ENCODE results near the gene NCAPH2.

Gene NCAPH2

DNA sequence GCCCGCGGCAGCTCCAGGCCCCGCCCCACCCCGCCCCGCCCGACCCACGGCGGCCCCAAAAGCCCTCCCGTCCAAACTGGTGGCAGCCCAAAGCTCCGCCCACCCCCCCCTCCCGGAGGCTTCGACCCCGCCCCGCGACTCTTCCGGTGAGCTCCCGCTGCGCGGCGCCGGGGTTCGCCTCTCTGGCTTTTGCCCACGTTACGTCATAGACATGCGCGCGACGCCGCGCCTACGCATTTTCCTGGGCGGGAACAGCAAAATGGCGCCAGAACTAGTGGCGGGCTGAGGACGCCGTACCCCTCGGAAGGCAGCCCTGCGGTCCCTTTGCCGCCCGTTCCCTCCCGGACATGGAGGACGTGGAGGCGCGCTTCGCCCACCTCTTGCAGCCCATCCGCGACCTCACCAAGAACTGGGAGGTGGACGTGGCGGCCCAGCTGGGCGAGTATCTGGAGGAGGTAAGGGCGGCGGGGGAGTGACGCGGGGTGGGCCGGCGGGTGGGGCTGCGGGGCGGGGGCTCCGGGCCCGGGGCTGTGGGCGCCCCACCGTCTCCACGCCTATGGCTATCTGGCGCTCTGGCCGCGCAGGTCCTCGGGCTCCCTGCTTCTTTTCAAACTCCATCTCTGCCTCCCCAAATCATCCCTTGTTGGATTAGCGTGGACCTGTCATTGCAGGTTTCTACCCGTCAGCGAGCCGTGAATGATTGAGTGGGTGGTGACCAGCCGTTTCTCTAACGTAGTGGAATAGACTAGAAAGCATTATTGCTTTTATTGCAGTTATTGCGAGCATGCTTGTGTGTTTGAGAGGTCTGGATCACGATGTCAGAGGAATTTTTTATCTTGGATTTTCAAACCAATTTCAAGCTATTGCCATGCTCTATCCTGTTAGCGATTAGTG lies at the start of gene NCAPH2:
TSS of gene NCAPH2 (plus strand) at position 234 of the 894 bp plus-strand sequence. CDS start at position 348, 114 bp downstream.
- peak; percentile 93 for DNase-seq

DNA sequence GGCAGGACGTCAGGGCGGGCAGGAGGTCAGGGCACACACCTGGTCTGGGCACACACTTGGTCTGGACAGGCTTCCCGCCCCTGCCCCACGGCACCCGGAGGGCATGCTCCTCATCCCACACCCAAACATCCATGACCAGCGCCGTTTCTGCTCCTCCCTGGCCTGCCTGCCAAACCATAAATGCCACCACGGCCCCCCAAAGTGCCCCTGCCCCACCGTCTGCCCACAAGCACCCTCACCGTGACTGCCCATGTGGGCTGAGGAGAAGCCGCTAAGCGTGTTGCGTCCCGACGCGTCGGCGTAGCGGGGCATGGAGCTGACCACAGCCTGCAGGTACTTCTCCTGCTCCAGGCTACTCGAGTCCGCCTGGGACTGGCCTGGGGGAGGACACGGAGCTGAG lies 49.0 kb upstream of the NCAPH2 start:
- DNase-seq, result no peak

DNA sequence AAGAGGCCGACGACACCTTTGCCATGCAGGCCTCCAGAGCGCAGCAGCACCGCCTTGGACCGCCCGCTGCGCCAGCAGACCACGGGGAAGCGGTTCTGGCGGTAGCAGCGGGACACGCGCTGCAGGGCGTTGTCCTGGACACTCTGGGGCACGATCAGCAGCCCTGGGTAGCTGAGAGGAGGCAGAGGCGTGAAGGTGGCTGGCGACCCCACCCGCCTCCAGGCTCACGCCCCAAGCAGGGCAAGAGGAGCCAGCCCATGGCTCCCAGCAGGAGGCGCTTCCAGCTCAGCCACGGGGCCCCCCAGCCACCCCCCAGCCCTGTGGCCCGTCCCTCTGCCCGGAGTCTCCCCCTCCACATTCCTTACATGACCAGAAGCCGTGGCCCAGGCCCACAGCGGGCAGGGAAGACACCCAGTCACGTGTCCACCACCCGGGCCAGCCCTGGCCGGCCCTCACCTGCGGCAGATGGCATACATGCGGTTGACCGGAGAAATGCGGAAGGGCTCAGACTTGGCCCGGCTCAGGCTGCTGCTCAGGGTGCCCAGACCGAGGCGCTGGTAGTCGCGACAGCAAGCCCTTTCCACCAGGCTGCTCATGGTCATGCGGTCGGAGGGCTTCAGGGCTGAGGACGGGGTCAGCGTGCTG lies 48.4 kb upstream of the NCAPH2 start:
- DNase-seq, result no peak

DNA sequence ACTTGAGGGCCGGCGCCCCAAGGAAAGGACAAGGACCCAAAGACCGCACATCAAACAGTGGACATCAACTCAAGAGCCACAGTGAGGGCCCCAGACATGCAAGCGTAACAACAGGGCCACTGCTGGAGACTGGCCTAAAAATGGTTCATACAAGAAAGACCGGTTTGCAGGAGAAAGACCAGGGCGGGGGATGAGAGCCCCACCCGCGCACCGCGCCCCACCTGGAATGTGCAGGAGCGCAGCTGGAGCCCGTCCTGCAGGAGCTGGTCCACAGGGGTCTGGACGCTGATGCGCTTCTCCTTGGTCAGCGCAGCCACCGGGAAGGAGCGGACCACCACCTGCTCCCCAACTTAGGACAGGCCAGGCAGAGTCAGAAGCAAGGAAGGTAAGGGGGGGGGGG lies 47.1 kb upstream of the NCAPH2 start:
- no peak for DNase-seq

DNA sequence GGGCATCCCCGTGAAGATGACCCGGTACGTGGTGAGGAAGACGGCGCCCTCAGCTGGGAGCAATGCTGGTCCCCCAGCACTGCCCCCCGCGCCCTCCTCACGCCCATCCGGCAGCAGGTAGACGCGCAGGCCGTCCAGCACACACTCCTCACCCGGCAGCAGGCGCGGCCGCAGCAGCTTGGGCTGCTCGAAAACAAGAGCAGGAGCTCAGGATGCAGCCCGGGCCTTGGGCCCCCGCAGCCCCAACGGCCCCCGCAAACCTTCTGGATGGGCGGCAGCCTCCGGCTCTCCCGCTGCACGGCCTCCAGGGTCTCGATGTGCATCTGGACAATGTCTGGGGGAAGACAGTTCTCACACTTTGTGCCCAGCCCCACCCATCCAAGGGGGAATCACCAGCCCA lies 46.5 kb upstream of the NCAPH2 start:
- DNase-seq, result no peak

DNA sequence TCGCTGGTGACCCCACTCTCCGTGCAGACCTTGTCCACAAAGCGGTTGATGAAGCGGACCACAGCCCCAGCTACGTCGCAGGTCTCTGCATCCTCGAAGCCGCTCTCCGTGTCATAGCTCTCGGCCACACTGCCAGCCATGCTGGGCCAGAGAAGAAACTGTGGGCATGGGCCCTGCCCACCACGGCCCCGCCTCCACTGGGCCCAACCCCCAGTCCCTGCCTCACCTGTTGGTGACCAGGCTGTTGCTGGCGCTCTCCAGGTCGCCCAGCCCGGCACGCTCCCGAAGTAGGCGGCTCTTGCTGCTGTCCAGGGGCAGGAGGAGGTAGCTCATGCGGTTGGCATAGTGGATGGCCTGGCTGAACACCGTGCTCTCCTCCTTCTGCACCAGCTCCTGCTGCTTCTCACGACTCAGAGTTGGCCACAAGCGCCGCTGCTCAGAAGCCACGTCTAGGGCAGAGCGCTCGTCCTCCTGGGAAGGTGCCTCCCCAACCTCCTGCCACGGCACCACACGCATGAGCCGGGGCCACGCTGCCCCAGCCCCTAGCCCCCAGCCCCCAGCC lies 46.0 kb upstream of the NCAPH2 start:
- no peak for DNase-seq

- DNase-seq, result no peak
Observed at GRCh38 chr22:50463188-50463900, 44.7 kb upstream of the NCAPH2 start.

- DNase-seq, result no peak
Observed at GRCh38 chr22:50464451-50464850, 43.6 kb upstream of the NCAPH2 start.

DNA sequence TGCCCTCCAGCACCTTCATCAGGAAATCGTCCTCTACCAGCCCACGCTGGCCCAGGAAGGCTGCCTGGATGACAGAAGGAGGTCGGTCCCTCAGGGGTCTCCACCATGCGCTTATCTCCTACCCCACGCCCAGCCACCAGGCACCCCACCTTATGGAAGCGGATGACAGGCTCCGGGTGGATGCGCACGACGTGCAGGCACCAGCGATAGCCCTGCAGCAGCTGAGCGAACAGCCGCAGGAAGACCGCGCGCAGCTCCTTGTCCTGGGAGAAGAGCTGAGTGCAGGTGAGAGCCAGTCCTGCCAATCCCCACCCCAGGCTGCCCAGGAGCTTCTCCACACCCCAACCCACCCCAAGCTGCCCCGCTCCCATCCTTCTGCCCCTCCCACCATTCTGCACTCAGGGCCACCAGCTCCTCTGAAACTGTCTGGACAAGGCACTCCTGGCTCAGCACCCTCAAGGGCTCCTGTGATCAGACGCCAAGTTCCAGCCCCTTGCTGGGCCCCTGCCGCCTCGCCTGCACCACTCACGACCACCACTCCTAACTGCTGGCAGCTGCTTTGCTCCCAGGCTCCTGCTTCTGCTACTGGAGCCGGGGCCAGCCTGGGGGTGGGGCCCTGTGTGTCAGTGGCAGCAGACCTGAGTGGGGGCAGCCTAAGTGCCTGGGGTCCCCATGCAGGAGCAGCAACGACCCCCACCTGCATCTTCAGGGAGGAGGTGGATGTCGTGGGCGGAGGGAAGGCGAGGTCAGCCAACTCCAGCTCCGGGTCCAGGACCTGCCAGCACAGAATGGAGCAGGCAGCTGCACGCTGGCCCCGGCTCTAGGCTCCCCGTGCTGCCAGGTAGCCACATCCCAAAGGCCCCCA lies 42.7 kb upstream of the NCAPH2 start:
- DNase-seq, result no peak

DNA sequence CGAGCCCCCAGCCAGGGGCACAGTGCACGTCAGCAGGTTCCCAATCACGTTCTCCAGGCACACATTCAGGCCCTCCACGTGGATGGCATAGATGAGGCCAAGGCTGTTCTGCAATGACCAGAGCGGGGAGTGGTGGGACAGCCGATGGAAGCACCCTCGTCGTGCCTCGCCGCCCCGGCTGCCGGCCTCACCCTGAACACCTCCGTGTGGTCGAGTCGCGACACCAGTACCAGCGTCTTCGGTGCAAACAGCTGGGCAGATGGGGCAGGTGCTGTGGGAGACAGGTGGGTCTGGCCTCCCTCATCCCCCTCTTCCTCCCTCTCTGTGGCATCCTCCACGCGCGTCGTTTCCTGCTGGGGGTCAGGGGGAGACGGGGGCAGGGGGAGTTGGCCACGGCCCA lies 40.7 kb upstream of the NCAPH2 start:
- no peak for DNase-seq

- DNase-seq, result no peak
Observed at GRCh38 chr22:50467773-50468440, 40.1 kb upstream of the NCAPH2 start.

DNA sequence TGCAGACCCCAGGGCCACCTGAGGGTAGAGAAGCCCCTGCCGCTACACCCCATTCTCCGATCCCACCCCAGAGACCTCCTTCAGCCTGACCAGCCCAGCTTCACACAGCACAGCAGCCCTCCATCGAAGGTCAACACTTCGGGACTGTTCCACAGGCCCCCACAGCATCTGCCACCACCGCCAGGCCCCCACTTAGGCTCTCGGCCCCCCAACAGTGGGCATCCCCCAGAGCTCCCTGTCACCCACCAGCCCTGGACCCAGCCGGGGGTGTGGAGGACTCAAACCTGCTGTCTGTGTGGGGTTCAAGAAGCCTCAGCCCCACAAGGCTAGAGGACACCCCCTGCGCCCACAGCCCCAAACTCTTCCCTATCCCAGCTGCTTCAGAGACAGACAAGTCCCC lies 39.4 kb upstream of the NCAPH2 start:
- no peak for DNase-seq

- DNase-seq, result peak; percentile 76
Observed at GRCh38 chr22:50469377-50470305, 38.4 kb upstream of the NCAPH2 start.

- no peak for DNase-seq
Observed at GRCh38 chr22:50470491-50470890, 37.5 kb upstream of the NCAPH2 start.

DNA sequence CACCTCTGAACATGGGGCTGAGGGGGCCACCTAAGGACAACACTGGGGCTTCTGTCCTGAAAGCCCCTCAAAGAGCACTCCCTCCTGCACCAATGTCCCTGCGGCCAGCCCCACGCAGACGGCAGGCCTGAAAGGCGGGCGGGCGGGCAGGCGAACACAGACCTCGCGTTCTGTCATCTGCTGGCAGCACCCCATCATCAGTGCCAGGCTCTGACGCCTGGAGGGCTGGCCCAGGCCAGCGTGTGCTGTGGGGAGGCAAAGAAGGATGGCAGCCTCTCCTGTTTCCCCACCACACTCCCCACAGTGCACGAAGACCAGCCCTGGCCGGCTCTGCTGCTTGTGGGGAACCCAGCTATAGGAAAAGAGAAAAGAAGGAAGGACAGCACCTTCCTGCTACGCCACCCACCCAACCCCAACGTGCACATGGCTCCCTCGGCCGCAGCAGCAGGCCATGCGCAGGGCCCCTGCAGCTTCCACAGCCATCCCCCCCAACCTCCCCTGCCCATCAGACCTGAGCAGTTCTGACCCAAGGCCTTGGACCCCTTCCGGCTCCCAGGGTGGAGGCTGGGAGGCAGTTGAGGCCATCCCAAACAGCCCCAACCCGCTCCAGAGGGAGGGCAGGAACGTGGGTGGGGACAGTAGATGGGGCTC lies 36.7 kb upstream of the NCAPH2 start:
- DNase-seq, result no peak

DNA sequence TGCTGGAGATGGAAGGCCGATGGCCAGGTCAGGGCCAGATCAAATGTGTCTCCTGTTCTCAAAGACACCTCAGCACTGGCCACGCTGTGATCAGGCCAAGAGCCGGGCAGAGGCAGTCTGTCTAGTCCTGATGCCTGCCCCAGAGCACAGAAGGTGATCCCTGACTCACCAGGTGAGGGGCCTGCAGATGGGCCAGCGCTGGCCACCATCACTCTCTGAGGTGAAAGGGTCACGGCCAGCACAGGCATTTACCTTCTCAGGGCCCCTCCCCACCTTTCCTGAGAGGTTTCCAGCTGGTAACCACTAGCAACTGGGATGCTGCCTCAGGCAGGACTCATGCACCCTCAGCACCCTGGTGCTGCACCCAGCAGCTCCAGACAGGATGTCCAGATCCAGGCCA lies 36.1 kb upstream of the NCAPH2 start:
- DNase-seq, result no peak

DNA sequence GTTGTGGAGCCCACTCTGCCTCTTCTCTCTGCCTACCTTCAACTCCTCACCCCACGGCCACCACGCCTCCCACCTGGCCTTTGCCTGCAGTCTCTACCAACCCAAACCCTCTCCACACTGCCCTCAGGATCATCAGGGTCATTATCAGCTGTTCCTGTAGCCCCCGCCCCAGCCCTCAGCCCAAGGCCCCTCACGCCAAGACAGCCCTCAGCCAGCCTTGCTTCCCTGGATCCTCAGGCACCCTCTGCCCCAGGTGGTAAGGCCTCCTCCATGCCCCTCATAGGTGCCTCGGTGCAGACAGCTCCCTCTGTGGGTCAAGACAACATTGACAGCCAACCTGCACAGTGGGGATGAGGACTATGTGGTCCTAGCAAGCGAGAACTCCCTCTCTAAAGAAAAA lies 34.9 kb upstream of the NCAPH2 start:
- no peak for DNase-seq

GRCh38 chr22:50473855-50474671 lies 34.0 kb upstream of the NCAPH2 start:
- DNase-seq, result peak; percentile 12
